Endothelial cell of umbilical vein (primary cell): ENCODE measurements around the gene KAZALD1.

Experiments used
- CTCF ChIP-seq, 2 donors: IDR thresholded peaks; 1 replicate in 1 of 2; 2 replicates in 1 of 2; pipeline ENCODE4 v1.5.1; 2011; ENCODE audit warnings: low read length in 2 of 2, mild to moderate bottlenecking in 2 of 2, moderate library complexity in 2 of 2, control low read depth in 1 of 2, inconsistent platforms in 1 of 2, low read depth in 1 of 2; ENCODE audit not compliant: insufficient read depth in 1 of 2; ENCODE audit errors: extremely low read depth in 1 of 2
- EZH2 ChIP-seq: IDR thresholded peaks from 2 replicates; pipeline ENCODE4 v1.6.1; 2012; ENCODE audit warnings: borderline replicate concordance, low read depth, mild to moderate bottlenecking, moderate library complexity, low read length, inconsistent platforms; ENCODE audit not compliant: severe bottlenecking
- GATA2 ChIP-seq: IDR thresholded peaks from 2 replicates; pipeline ENCODE4 v1.7.0; 2011; ENCODE audit warnings: low read depth, mild to moderate bottlenecking, moderate library complexity, mixed read lengths, low read length; ENCODE audit not compliant: insufficient read length, insufficient read depth
- JUN ChIP-seq: IDR thresholded peaks from 2 replicates; pipeline ENCODE4 v1.6.1; 2011; ENCODE audit warnings: borderline replicate concordance, low read depth; ENCODE audit not compliant: insufficient read length, insufficient read depth
- MAX ChIP-seq: IDR thresholded peaks from 2 replicates; pipeline ENCODE4 v1.6.1; 2011; ENCODE audit not compliant: insufficient read depth, insufficient read length
- MYC ChIP-seq: IDR thresholded peaks from one replicate; pipeline ENCODE4 v1.6.1; 2011; ENCODE audit warnings: mild to moderate bottlenecking, low read depth, low read length
- POLR2A ChIP-seq: IDR thresholded peaks from 2 replicates; pipeline ENCODE4 v1.6.1; 2012; ENCODE audit warnings: low read depth, mild to moderate bottlenecking, control low read depth, low read length
- POLR2AphosphoS5 ChIP-seq: IDR thresholded peaks from 2 replicates; pipeline ENCODE4 v1.6.1; 2012; ENCODE audit warnings: low read depth, mild to moderate bottlenecking, control low read depth, low read length, moderate library complexity; ENCODE audit not compliant: insufficient read depth

GRCh38 chr10:101052285-101052684, 9.5 kb upstream of the KAZALD1 start:
- TF ChIP-seq CTCF (IDR thresholded peaks at IDR 0.05; ENCODE audit: extremely low read depth in 1 of 2, insufficient read depth in 1 of 2, low read depth in 1 of 2, low read length in 2 of 2) = no peak
- no peak for TF ChIP-seq POLR2A
- no peak for TF ChIP-seq EZH2
- TF ChIP-seq MAX = no peak
- no peak for TF ChIP-seq JUN
- TF ChIP-seq POLR2AphosphoS5 = no peak
- TF ChIP-seq MYC = no peak
- no peak for TF ChIP-seq GATA2
